Stimulated activated CD4-positive, alpha-beta T cell treated with anti-CD3 and anti-CD28 coated beads, TNF-alpha, amount 100 ng/mL, for 24 hours (primary cell): ENCODE results near the gene PTOV1.

Experiments used
- DNase-seq, 3 experiments: peaks; one replicate each; pipeline ENCODE4 v3.0.0-alpha.2; 2020; ENCODE audit warnings: low read depth in 3 of 3

The PTOV1 gene

DNA sequence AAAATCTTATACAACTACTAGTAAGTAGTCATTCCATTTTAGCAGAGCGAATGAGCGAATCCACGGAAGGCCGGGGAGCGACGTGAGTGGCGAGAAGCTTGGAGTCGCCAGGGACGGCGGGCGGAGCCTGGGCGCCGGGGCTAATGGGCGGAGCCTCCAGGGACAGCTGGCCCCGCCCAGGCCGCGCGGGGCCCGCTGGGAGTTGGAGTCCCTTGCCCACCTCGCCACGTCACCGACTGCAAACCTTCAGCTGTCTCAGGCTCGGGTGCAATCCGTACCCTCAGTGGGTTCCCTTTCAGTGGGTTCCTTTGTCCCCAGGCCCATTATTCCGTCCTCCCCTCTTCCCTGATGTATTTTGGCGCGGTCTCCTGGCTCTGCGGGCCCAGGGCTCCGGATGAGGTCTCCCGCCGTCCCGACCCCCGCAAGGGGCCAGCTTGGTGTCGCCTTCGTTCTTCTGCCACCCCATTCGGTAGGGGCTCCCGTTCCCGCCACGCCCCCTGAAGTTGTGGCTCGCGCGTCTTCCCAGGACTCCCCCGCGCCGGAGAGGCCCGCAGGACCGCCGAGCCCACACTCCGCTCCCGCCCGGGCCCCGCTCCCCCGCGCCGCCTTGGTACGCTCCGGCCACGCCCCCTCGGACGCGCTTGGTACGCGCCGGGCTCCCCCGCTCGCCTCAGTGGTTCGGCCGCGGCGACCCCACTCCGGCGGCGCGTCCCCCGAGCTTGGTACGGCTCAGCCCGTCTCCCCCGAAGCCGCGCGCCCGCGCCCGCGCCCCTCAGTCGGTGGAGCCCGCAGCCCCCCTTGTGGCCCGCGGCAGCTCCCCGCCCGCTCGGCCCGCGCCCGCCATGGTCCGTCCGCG lies at the start of gene PTOV1:
Gene PTOV1 (plus strand): TSS at position 673 of the 856 bp plus-strand sequence.
- DNase-seq = peak; percentile 70 to 87 (median 79)

DNA sequence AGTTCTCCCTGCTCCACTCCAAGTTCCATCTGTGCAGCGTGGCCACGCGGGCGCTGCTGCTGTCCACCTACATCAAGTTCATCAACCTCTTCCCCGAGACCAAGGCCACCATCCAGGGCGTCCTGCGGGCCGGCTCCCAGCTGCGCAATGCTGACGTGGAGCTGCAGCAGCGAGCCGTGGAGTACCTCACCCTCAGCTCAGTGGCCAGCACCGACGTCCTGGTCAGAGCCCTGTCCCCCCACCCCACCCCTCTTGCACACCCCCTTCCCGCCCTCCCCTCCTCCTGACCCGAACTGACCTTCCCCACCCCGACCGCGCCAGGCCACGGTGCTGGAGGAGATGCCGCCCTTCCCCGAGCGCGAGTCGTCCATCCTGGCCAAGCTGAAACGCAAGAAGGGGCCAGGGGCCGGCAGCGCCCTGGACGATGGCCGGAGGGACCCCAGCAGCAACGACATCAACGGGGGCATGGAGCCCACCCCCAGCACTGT lies 49.5 kb upstream of the PTOV1 start:
- DNase-seq = no peak

DNA sequence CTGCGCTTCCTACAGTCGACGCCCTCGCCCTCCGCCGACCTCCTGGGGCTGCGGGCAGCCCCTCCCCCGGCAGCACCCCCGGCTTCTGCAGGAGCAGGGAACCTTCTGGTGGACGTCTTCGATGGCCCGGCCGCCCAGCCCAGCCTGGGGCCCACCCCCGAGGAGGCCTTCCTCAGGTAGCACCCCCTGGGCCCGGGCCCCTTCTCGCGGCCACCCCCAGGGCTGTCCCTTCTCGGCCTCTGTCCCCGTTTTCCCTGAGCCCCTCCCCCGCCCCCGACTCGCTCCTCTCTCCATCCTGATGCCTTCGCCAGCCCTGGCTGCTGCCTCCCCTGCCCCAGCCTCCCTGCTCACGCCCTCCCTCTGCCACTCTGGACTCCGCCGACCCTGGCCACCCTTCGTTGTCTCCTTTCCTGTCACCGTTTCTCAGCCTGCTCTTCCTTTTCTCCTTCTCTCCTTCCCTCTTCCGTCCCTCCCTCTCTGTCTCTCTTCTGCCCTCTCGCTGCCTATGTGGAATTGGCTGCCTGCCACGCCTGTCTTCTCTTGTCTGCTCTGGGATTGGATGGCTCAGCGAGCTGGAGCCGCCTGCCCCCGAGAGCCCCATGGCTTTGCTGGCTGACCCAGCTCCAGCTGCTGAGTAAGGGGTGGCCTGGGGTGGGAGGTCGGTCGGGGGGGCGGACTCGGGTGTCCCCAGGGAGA lies 48.8 kb upstream of the PTOV1 start:
- DNase-seq = no peak

DNA sequence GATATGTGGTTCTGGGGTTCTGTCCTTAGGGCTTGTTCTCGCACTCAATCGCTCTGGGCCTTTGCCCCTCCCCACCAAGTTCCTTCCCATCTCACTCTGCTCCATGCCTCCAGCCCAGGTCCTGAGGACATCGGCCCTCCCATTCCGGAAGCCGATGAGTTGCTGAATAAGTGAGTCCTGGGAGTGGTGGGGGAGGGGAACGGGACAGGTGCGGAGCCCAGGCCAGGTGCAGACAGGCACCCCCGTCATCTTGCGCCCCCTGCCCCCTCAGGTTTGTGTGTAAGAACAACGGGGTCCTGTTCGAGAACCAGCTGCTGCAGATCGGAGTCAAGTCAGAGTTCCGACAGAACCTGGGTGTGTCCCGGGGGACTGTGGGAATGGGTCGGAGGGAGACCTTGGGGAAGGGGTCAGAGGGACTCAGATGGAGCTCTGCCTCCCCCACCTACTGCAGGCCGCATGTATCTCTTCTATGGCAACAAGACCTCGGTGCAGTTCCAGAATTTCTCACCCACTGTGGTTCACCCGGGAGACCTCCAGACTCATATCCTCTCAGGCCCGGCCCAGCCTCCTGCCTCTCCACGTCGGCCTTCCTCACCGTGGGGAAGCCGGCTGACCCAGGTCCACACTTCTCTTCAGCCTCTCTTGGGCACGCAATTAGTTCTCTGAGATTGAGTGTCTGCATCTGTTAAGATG lies 48.0 kb upstream of the PTOV1 start:
- DNase-seq = no peak

DNA sequence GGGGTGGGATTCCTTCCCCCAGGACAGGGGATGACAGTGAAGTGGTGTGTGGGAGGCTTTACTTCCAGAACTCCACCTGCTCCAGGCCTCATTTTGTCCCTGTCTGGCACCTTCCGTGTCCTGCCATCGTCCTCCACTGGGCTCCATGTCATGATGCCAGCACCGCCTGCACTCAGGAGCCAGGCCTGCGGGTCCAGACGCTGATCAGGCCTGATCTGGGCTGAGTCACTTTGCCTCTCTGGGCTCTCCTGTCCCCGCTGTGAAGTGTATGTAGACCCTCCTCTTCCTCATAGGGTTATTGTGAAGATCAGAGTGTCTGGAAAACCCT lies 47.5 kb upstream of the PTOV1 start:
- no peak for DNase-seq

DNA sequence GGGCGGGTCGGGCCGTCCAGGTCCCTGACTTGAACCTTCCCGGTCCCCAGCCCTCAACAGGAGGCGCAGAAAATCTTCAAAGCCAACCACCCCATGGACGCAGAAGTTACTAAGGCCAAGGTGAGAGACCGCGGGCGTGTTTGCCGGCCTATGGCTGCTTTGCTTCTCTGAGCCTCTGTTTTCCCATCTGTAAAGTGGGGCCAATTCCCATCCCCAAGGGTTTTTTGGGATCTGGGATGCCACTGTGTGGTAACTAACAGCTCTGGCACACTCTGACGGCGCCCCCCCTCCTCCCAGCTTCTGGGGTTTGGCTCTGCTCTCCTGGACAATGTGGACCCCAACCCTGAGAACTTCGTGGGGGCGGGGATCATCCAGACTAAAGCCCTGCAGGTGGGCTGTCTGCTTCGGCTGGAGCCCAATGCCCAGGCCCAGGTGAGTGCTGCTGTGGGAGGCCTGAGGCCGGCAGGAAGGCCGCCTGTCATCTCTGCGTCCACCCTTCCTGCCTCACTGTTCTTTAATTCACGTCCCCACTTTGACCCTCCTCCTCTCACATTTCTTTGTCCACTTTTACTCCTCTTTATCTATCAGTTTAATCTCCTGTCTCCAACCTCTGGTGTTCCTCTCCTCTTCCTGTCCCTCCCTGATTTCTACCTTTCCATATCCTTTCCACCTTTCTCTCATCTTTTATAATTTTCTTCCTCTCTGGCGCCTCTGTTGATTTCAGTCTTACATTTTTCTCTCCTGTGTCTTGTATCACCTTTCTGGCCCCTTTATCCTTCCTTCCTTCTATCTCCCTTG lies 44.9 kb upstream of the PTOV1 start:
- DNase-seq = no peak

DNA sequence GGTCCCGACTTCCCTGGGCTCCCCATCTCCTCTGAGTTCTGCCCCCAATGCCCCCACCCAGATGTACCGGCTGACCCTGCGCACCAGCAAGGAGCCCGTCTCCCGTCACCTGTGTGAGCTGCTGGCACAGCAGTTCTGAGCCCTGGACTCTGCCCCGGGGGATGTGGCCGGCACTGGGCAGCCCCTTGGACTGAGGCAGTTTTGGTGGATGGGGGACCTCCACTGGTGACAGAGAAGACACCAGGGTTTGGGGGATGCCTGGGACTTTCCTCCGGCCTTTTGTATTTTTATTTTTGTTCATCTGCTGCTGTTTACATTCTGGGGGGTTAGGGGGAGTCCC lies 44.4 kb upstream of the PTOV1 start:
- no peak for DNase-seq

DNA sequence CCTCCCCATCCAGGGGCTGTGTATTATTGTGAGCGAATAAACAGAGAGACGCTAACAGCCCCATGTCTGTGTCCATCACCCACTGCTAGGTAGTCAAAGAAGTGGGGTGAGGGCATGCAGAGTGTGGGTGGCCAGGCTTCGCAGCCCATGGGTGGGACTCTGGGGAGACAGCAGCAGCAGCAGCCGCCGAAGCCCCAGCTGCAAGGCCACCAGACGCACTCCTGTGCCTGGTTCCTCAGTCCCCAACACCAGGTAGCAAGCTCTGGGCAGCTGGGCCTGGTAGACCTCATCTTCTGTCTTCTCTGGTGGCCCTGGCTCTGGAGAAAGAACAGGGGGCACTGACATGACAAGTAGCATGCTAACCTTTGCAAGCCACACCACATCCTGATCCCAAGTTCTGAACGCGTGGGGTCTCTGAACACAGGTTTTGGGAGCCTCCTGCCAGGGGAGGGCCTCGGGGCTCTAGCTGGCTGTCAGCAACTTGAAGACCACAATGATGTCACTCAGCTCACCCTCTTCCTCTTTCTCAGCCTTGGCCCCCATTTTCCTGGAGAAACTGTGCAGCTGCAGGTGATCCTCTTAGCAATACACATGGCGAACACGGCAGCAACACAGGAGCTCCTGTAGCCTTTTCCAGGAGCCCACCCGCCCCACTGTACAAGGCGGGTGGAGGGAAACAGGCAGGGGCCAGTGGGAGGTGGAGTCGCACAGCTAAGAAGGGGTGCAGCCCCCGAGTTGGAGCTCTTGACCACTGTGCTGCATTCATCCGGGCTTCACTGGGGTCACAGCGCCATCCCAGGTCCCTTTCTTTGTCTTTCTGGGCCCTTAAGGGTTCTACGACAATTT lies 43.7 kb upstream of the PTOV1 start:
- DNase-seq = no peak

DNA sequence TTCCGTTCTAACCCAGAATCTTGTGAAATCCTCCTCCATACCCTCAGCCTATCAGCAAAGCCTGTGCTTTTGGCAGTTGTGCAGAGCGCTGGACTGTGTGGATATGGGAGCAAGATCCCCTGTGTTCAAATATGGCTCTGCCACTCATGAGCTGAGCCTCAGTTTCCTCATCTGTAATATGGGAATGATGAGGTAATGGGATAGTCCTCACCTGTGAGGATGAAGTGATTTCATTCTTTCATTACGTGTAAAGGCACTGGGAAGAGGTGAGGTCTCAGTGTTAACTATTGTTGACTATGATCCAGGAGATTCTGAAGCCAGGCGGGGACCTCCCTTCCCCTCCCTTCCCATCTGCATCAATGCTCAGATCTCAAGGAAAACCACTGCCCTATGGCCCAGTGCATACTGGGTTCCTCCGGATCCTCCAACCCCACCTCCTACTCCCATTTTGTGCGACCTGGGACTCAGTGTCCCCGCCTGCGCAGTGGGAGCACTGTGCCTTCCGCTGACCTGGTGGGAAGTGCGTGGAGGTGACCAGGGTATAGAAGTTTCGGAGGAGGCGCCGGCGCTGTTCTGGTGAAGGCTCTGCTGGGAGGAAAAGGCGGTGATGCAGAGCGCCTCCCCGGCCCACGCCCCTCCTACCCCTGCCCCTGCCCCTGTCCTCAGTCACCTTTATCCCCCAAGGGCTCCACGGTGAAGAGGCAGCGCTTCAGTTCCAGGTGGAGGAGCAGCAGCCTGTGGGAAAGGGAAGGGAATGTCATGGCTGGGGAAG lies 42.9 kb upstream of the PTOV1 start:
- DNase-seq = no peak

DNA sequence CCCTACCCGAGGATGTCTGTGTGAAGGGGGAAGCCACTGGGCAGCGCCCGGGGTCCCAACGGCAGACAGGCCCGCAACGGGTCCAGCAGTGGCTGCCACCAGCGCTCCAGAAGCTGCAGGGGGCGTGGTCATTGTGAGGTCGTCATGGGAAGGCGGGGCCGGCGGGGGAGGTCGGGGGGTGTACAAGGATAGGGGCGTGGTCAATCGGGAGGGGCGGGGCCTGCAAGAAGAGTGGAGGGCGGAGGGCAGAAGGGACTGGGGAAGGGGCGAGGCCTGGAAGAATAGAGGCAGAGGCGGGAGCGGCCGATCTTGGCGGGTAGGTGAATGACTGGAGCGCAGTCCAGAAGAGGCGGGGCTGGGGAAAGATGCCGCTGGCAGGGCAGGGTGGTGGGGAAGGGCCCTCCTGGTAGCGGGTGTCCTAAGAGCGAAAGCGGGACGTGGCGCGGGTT lies 42.2 kb upstream of the PTOV1 start:
- peak; percentile 73 to 85 (median 73) for DNase-seq

DNA sequence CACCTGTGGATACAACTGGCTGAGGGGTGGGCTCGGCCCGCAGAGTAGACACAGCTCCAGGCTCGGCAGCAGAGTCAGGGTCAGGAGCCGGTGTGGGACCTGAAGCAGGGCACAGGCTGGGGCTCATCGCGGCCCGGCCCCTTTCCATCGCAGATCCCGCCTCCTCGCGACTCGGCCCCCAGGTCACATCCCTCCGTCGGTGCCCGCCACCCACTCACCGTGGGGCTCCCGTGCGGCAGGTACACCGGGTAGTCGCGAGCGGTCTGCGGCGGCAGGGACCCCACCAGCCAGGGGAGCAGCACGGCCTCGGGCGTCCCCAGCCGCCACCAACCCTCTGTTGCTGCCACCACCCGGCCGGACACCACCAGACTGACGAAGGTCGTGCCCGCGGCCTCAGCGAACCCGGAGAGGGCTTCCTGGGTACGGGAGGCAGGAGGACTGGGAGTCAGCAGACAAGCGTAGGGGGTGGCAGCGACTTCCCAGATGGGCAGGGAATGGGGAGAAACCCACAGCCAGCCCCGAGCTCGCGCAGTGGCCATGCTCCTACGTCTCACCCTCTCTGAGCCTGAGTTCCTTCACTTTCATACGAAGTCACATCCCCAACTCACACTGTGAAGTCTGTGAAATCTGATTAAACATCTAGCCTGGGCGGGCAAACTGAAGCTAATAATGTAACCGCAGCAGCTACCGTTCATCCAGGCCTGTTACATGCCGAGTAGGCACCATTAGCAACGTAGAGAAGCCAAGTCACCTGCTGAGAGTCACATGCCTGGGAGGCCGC lies 41.6 kb upstream of the PTOV1 start:
- DNase-seq = peak in 2 of 3 experiments; percentile 17 to 45

DNA sequence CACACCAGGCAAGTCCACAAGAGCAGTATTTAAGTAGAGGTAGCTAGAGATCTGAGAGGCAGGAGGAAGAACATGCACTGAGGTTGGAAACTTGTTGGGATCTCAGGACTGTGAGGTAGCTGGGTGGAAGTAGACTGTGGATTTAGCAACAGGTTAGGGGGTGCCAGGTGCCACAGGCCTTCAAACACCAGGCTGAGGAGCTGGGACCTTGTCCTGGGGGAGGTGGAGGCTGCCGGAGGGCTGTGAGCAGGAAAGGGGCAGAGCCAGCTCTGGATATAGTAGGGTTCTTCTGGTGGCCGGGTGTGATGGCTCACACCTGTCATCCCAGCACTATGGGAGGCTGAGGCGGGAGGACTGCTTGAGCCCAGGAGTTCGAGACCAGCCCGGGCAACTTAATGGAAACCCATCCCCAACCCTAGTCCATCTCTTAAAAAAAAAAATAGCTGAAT lies 41.0 kb upstream of the PTOV1 start:
- no peak for DNase-seq

DNA sequence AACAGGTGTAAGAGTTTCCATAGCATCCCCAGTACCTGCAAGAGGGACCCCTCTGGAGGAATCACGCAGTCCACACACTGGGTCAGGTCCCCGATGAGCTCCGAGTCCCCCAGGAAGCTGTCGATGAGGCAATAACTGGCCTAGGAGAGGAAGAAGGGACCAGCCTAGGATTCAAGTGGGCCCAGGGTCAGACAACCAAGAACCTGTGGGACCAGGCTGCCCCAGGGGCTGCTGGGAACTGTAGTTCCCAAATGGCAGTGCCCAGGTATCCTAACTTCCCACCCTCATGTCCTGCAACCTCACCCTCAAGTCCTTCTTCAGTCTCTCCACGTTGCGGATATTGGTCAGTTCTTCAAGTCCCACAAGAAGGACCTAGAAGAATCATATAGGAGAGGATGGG lies 39.6 kb upstream of the PTOV1 start:
- DNase-seq = no peak

DNA sequence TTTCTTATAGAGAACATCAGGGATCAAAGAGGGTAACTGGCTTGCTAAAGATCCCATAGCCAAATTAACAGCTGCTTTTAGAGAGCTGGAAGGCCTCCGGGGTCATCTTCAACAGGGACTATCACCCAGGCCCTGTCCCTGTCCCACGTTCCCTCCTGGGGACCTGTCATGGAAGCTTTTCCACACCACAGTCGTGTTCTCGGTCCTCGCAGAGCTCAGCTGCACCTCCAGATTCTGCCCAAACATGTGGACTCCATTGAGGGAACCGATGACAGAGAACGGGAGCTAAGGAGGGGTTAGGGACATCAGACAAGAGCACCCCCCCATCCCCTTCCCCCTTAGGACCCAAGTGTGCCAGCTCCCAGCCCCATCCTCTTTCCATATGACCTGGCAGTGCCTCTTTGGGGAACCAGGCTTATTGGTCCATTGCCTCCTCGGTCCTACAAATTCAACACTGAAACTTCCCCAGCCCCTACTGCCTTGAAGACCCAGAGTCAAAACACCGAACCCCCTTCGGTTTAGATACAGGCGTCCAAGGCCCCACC lies 38.4 kb upstream of the PTOV1 start:
- DNase-seq = no peak

DNA sequence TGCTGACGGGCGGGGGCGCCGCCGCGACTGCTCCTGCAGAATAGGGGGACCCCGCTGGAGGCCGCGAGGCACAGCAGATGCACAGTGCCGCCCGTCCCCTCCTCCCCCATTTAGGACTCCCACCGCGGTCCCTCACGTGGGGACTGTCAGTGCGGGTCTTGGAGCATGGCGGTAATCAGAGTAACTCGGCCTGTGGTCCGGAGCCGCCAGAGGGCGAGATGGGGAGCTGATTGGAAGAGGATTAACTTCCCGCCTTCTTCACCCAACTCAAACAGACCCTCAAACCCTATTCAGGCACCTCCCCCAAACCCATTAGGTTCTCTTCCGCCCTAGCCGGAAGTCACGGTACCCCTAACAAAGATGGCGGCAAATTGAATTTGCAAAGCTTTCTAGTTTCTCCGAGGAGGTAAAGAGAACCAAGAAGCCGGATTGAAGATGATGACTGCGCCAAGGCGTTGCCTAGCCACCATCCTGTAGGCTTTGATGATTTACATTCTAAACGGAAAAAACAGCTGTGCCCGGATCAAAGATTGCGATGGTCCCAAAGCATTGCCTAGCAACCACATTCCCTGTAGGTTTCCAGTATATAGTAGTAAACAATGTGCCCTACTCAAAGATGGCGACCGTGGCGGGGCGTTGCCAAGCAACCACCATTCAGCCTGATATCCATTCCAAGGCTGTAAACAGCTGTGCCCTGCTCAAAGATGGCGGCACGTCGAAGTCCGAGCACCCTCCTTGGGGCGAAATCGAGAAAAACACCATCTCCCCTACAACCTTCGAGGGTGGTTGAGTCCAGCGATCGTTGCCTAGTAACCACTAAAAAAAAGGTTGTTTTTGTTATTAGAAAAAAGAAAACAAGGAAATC lies 37.7 kb upstream of the PTOV1 start, which contains the start of gene FUZ:
Gene FUZ (minus strand): TSS at position 296 of the 865 bp plus-strand sequence. CDS start 186 bp downstream, at position 110.
- peak; percentile 74 to 90 (median 86) for DNase-seq

DNA sequence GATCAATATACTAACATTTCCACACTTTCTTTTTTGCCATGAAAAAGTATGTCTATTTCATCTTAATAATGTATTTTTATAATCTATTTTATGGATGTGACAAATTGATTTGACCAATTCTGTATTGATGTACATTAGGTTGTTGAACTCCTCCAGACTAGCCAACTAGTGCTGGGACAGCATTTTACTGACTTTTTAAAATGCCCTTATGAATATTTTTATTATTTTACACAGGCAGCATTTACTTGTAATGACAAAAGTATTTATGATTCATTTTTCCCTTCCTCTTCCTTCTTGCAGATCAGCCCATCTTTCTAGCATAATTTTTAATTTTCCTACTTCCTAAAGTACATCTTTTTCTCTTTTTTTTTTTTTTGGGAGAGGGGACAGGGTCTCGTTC lies 36.9 kb upstream of the PTOV1 start:
- DNase-seq = no peak

DNA sequence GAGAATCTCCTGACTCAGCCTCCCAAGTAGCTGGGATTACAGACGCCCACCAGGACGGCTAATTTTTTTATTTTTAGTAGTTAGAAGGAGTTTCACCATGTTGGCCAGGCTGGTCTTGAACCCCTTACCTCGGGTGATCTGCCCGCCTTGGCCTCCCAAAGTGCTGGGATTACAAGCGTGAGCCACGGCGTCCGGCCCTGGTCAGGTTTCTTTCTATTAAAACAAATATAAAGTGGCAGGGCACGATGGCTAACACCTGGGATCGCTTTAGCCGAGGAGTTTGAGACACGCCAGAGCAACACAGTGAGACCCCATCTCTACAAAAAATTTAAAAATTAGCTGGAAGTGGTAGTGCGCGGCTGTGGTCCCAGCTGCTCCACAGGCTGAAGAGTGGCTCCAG lies 34.4 kb upstream of the PTOV1 start:
- no peak for DNase-seq
